GM12864 (cell line): ENCODE measurements around the gene PRKCD.

ENCODE experiments used
- DNase-seq: peaks from one replicate; pipeline ENCODE4 v3.0.0-alpha.2; 2011; ENCODE audit warnings: low read depth
- H3K4me3 ChIP-seq: 2 replicates; pipeline ENCODE4 v1.5.1; 2011; ENCODE audit warnings: mild to moderate bottlenecking, low read depth, low read length, control low read depth
- TF ChIP-seq, protein P1 (sequence below): IDR thresholded peaks from 2 replicates; pipeline ENCODE4 v1.5.1; 2011; ENCODE audit warnings: low read depth, mild to moderate bottlenecking, moderate library complexity, low read length, control low read depth, inconsistent platforms; ENCODE audit errors: missing control alignments

PRKCD gene

GRCh38 chr3:53234130-53234840 lies 73.3 kb downstream of the PRKCD start:
- no peak overlapping the region for H3K4me3 ChIP-seq
- TF ChIP-seq, protein P1, sequence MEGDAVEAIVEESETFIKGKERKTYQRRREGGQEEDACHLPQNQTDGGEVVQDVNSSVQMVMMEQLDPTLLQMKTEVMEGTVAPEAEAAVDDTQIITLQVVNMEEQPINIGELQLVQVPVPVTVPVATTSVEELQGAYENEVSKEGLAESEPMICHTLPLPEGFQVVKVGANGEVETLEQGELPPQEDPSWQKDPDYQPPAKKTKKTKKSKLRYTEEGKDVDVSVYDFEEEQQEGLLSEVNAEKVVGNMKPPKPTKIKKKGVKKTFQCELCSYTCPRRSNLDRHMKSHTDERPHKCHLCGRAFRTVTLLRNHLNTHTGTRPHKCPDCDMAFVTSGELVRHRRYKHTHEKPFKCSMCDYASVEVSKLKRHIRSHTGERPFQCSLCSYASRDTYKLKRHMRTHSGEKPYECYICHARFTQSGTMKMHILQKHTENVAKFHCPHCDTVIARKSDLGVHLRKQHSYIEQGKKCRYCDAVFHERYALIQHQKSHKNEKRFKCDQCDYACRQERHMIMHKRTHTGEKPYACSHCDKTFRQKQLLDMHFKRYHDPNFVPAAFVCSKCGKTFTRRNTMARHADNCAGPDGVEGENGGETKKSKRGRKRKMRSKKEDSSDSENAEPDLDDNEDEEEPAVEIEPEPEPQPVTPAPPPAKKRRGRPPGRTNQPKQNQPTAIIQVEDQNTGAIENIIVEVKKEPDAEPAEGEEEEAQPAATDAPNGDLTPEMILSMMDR, result no peak
- no peak for DNase-seq

GRCh38 chr3:53234841-53235232 lies 73.8 kb downstream of the PRKCD start:
- H3K4me3 ChIP-seq, result no peak overlapping the region
- DNase-seq, result no peak
- TF ChIP-seq, protein P1, result no peak

DNA sequence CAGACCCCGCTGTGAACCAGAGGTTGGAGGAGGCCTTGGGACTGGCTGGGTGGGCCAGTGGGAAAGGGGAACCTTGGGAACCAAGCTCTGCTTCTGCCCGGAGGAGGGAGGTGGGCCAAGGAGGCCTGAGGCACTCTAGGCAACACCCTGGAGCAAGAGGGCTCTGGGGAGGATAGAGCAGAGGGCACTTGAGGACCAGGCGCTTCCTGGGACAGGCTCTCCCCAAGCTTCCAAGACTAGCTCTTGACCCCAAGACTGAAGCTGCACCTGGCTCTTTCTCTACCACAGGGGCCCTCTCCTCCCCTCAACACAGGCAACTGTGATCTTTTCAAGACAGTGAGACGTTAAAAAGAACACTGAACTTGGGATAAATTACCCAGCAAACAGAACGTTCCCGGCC lies 74.5 kb downstream of the PRKCD start:
- TF ChIP-seq, protein P1, result no peak
- no peak overlapping the region for H3K4me3 ChIP-seq
- no peak for DNase-seq

- TF ChIP-seq, protein P1, result no peak
- no peak for DNase-seq
- H3K4me3 ChIP-seq, result no peak overlapping the region
Observed at GRCh38 chr3:53236112-53236841, 75.3 kb downstream of the PRKCD start.

DNA sequence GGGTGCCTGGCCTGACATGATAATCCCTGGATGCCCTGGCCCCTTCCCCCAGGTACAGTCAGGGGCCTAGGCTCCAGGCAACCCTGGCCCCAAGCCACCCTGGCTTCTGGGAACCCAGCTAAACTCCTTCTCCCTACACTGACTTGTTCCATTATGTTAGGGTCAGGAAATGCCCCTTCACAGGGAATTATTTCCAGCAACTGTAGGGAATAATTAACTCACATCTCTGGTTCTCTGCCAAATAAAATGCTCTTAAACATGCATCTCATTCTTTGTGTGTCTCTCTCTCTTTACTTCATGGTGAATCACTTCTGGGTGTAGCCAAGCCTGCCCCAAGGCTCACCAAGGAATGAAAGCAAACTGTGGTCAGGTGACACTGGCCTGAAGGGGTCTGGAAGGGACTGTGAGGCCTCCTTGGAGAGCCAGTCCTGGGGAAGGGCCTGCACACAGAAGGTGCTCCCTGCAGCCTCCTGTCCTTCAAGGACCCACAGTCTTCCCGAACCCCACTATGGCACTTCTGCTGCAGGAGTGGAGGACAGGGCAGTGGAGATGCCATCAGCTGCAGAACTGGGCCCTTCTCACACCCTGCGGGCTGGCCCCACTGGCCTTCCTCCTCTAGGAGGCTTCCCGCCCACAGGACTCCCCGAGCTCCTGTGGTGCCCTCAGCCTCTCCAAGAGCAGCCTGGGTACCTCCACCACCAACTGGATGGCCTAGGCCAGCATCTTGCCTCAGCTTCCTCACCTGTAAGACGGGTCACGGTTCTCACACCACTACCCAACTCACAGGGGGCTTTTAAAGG lies 77.2 kb downstream of the PRKCD start:
- DNase-seq, result no peak
- TF ChIP-seq, protein P1, result no peak
- no peak overlapping the region for H3K4me3 ChIP-seq

DNA sequence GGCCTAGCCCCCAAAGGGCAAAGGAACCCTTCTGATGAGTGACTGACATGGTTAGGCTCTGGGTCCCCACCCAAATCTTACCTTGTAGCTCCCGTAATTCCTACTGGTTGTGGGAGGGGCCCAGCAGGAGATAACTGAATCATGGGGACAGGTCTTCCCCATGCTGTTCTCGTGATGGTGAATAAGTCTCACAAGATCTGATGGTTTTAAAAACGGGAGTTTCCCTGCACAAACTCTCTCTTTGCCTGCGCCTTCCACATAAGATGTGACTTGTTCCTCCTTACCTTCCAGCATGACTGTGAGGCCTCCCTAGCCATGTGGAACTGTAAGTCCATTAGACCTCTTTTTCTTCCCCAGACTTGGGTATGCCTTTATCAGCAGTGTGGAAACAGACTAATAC lies 77.9 kb downstream of the PRKCD start:
- TF ChIP-seq, protein P1, result no peak
- H3K4me3 ChIP-seq, result no peak overlapping the region
- no peak for DNase-seq
